Dermis microvascular lymphatic vessel endothelial cell (primary cell): Measurements from ENCODE around the gene RNF217. TPM values are rescaled to one million over a fixed set of nuclear protein-coding genes. Genes with fewer than 3 reads are reported as not detected.
"Not testable (repeated sequence)": the region's sequence is repeated elsewhere in the genome, so short reads cannot be mapped to it uniquely, and the experiment has no call there.

Experiments
- DNase-seq, 2 donors: peaks; one replicate each; pipeline versions ENCODE4 v3.0.0 to v3.0.0-alpha.2; 2010; ENCODE audit warnings: low read depth in 2 of 2
- total RNA-seq: library from RNA; depleted of rRNA; stranded (reverse); fragments of >200 nt; gene quantifications from 2 replicates; pipeline ENCODE4 v1.2.1, GENCODE V29; 2014

Gene RNF217
- total RNA-seq, 1 donor from 2014 or later = 10.4 TPM

DNA sequence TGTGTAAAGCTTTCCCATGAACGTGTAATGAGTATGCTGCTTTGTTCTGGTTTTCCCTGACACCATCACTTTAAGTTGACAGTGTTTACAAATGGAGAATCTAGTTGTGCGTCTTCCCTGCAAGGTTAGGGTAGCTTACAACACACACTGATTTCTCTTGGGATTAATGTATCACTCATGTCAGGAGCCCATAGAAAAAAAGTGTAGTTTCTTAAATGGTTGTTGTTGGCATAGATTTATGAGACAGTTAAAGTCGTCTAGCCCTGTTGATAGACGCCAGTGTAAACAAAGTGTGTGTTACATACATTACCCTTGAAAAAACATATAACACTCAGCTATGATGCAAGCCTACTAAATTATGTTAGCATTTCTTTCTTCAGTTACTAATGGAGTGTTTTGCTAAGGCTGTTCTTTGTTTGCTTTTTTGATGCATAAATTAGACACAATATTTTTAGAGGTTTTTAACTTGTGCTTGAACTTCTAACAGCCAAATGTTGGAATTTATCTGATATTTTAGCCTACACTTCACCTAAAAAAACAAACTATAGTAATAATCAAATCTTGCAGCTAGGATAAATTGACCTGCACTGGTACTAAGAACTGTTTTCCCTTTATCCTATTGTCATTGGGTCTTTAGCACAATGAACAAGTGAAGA, 88.6 kb downstream of the RNF217 start:
- DNase-seq = no peak

DNA sequence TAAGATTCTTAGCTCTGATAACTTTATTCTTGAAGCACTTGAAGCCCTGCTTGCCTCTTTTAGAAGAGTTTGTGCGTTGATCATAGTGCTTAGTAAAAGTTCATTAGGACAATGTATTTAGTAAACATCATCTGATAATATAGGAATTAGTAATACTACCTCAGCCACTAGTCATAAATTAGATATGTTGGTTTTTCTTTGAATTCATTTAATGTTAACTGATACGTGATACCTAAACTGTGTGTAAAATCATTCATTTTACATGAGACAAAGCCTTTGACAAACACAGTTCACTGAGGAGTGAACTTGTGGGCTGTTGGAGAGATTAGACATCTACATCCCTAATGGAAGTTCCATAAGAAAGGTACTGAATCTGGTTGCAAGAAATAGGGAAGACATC, 91.6 kb downstream of the RNF217 start:
- no peak for DNase-seq

DNA sequence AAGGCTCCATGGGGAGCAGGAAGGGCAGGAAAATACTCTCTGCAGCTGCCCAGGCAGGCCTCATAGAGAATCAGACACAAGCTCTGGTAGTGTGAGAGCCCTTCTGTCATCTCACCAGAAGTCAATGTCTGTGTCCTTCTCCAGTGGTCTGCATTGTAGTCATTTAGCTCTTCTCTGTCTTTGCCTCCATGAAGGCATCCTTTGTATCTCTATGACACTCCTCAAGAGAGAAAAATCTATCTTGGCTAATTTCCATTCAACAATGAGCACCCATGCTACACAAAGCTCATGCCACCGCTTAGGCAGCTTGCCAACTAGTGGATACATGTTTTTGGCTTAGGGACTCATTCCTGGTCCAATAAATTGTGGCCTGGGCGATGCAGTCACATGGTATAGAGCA, 92.1 kb downstream of the RNF217 start:
- no peak for DNase-seq

- DNase-seq = no peak
These were observed 95.4 kb downstream of the RNF217 start for GRCh38 chr6:125057392-125058246.

DNA sequence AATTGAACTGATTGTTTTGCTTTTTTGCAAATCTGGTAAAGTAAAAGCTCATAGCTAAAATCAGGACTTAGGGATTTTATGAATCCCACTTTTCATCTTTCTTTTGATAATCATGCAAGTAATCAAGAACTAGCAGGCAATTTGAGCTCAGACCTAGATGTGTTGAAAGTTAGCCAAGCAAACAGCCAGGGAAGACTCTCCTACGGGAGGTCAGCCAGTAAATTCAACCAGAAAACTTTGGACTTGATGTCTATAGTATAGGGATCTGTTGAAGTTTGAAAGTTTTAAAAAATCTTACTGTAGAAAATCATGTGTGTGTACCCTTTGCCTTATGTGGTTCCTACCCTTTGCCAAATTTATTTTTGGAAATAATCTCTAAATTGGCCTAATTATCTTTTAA, 96.3 kb downstream of the RNF217 start:
- DNase-seq = no peak

GRCh38 chr6:125063307-125063706, 101.1 kb downstream of the RNF217 start:
- no peak for DNase-seq

GRCh38 chr6:125066140-125066539, 103.9 kb downstream of the RNF217 start:
- DNase-seq = no peak

DNA sequence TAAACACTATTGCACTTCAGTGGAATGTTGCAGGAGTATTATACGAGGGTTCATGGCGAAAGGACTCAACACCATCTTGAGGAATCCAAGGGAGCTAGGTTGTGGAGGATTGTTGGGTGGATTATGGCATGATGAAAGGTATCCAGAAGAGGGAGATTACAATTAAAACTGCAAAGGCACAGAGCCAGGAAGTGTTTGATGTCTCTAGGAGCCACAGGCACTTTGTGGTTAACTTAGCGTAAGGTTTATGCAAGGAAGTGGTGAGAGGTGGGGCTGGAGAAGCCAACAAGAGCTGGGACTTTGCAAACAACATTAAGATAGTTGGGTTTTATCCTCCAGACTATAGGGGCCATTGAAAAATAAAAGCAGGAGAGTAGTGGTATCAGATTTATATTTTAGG, 104.7 kb downstream of the RNF217 start:
- no peak for DNase-seq

DNA sequence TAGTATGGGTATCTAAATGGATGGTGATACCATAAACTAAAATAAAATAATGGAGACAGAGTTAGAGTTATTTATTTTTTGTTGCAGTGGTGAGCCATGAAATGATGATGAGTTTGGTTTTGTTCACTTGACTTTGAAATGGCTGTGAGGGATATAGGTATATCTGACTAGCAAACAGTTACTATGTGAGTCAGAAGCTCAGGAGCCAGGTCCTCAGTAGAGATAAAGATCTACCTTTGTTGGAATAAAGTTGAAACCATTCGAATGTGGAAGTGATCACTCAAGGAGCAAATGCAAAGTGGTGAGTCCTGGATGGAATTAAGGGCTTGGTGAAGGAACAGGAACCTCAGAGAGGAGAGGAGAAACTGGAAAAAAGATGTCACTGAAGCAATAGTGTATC, 105.3 kb downstream of the RNF217 start:
- DNase-seq = no peak

- DNase-seq = no peak
These were observed 110.8 kb downstream of the RNF217 start for GRCh38 chr6:125073071-125073470.

- DNase-seq = no peak
These were observed 111.9 kb downstream of the RNF217 start for GRCh38 chr6:125074120-125074519.

DNA sequence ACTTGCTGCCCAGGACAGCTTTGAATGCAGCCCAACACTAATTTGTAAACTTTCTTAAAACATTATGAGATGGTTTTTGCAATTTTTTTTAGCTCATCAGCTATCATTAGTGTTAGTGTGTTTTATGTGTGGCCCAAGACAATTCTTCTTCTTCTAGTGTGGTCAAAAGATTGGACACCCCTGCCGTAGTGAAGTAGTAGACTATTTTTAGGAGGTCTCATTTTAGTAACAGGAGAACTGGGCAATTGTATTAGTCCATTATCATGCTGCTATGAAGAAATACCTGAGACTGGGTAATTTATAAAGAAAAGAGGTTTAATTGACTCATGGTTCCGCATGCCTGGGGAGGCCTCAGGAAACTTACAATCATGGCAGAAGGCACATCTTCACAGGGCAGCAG, 112.8 kb downstream of the RNF217 start:
- not testable (repeated sequence) for DNase-seq

GRCh38 chr6:125075741-125076481, 113.7 kb downstream of the RNF217 start:
- no peak for DNase-seq

DNA sequence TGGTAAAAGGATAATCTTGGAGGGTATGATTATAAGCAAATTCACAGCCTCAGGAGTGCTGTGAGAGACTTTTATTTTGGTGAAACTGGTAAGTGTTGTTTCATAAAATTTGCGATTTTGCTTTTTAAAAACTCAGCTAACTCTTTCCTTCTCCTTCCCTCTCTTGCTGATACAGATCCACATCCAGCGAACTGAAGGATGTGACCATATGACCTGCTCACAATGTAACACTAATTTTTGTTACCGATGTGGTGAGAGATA, 114.2 kb downstream of the RNF217 start:
- DNase-seq = no peak

DNA sequence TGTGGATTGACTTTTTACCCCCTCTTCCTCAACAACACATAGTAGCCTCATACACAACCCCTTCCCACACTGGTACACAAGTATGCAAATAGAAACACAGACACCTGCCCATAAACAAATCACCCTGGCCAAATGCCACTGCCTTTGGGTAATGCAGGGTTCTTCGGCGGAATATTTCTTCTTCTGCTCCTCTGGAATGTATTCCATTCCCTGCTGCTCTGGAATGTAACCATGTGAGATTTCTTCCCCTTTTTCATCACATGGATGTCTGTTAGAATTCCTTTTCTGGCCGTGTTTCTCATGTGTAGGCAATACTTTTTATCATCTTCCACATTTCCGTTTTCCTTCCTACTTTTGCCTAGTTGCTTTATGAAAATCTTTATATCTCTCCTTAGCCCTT, 115.2 kb downstream of the RNF217 start:
- DNase-seq = no peak

GRCh38 chr6:125078602-125079321, 116.5 kb downstream of the RNF217 start:
- no peak for DNase-seq

DNA sequence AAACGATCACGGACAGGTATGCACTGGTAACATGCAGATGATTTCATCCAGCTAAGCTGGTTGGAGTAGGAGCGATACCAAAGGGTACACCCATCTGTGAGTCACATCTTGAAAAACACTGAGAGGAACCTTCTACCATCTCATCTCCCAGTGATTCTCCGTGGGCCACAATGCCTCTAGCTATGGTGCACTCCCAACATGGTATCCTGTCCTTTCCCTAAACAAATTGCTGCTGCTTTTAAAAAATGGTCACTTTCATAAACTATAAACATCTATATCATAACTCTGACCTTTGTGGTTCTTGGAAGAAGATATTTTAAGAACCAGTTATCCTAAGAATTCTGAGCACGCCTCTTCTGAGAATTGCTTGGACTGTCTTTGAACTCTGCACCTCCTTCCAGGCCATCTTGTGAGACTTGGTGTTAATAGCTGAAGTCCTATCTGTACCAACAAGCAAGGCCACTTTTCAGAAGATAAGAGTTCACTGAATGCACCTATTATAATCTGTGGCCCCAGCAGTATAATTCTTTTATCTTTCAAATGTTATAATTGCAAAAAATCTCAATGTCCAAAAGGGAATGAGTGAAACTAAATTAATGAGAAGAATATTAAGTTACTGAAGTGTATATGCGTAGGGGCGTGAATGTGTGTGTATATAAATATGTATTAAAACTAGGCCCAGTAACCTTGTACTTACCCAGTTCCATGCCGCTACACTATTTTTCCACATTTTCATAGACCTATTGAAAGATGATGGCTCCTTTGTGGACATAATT, 120.9 kb downstream of the RNF217 start:
- no peak for DNase-seq

GRCh38 chr6:125083684-125083990, 121.4 kb downstream of the RNF217 start:
- no peak for DNase-seq

DNA sequence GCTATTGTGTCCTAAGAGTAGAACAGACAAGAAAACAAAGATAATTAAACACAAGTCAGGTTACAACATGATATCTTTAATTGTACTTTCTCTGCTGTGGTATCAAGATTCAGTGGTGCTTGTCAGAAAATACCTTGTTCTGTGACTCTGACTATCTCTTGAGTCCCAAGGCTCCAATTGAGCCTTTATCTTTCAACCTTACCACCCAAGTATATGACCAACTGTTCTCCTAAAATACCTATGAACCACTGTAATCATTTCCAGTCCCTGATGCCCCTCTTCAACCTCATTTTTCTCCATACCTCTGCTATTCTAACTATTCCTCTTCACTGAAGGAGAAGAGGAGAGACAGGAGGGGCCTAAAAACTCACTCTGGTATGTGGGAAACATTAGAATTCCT, 124.5 kb downstream of the RNF217 start:
- DNase-seq = no peak

DNA sequence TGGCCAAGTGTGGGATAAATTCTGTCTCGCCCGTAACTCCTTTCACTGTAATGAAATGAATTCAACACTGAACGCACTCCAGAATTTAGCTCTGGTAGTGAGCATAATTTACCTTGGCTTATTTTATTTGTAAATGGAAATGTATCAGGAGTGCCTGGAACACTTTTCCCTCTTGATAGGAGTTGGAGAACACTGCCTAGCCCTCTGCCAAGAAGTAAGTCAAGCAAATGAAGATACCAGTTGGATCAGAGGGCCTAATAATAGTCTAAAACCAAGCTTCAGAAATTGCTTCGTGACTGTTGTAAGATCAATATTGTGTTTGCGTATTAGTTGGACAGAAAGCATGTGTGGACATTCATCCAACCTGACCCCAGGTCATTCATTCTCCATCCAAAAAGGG, 126.7 kb downstream of the RNF217 start:
- no peak for DNase-seq

GRCh38 chr6:125094563-125094962, 132.3 kb downstream of the RNF217 start:
- no peak for DNase-seq
